DND-41 (cell line): Measurements from ENCODE around the gene SERPINE2.

Source experiments
- ATAC-seq: fragments of 200-7000 bp; cut with Tn5 transposase; 3 replicates; pipeline ENCODE4 v1.9.1; 2021; ENCODE audit warnings: low read depth; ENCODE audit not compliant: insufficient read depth
- DNase-seq: peaks from one replicate; pipeline ENCODE4 v3.0.0-alpha.2; 2020
- H2AFZ ChIP-seq: 2 replicates; pipeline ENCODE4 v1.6.0; 2012; ENCODE audit warnings: low read depth, low read length
- H3K27ac ChIP-seq: 2 replicates; pipeline ENCODE4 v1.5.1; 2012; ENCODE audit warnings: low read length, inconsistent platforms
- H3K27me3 ChIP-seq: fragments of 200-600 bp; sonication (generic); 2 replicates; pipeline ENCODE4 v1.6.0; 2012; ENCODE audit warnings: low read length, mild to moderate bottlenecking, inconsistent platforms; ENCODE audit not compliant: insufficient read depth, poor library complexity
- H3K36me3 ChIP-seq: 2 replicates; pipeline ENCODE4 v1.5.1; 2012; ENCODE audit warnings: low read length, inconsistent platforms; ENCODE audit not compliant: insufficient read depth
- H3K4me1 ChIP-seq: 2 replicates; pipeline ENCODE4 v1.5.1; 2012; ENCODE audit warnings: mild to moderate bottlenecking, low read length; ENCODE audit not compliant: insufficient read depth
- H3K4me2 ChIP-seq: 2 replicates; pipeline ENCODE4 v1.6.0; 2012; ENCODE audit warnings: mild to moderate bottlenecking, moderate library complexity, low read length, inconsistent platforms; ENCODE audit not compliant: insufficient read depth
- H3K4me3 ChIP-seq, 2 experiments: fragments of 200-600 bp in 1 of 2; shearing (Covaris generic) in 1 of 2; 2 replicates each; pipeline ENCODE4 v1.5.1; 2012 to 2016; ENCODE audit warnings: inconsistent platforms in 2 of 2, low read length in 2 of 2, mild to moderate bottlenecking in 2 of 2, low read depth in 1 of 2, moderate library complexity in 1 of 2
- H3K79me2 ChIP-seq: 2 replicates; pipeline ENCODE4 v1.6.0; 2012; ENCODE audit warnings: low read length, inconsistent platforms; ENCODE audit not compliant: insufficient read depth
- H3K9ac ChIP-seq: 2 replicates; pipeline ENCODE4 v1.6.0; 2012; ENCODE audit warnings: low read depth, mild to moderate bottlenecking, inconsistent platforms, low read length, moderate library complexity
- H3K9me3 ChIP-seq: 2 replicates; pipeline ENCODE4 v1.5.1; 2012; ENCODE audit warnings: low read length, moderate library complexity, mild to moderate bottlenecking, inconsistent platforms; ENCODE audit not compliant: insufficient read depth, severe bottlenecking
- H4K20me1 ChIP-seq: 2 replicates; pipeline ENCODE4 v1.6.0; 2012; ENCODE audit warnings: low read length; ENCODE audit not compliant: insufficient read depth
- CTCF ChIP-seq: IDR thresholded peaks from 2 replicates; pipeline ENCODE4 v1.5.1; 2012; ENCODE audit warnings: borderline replicate concordance, low read length, moderate library complexity, mild to moderate bottlenecking; ENCODE audit not compliant: poor library complexity, severe bottlenecking; ENCODE audit errors: extremely low read depth
- EZH2 ChIP-seq: IDR thresholded peaks from 3 replicates; pipeline ENCODE4 v1.6.1; 2012; ENCODE audit warnings: borderline replicate concordance, low read depth, mild to moderate bottlenecking, moderate library complexity, low read length, inconsistent platforms; ENCODE audit not compliant: severe bottlenecking

SERPINE2 gene

GRCh38 chr2:224038049-224038829 lies 847 bp downstream of the SERPINE2 start:
- H3K27ac ChIP-seq: no peak overlapping the region
- TF ChIP-seq CTCF (no peak), EZH2 (peak; percentile 80)
- H3K9me3 ChIP-seq: no peaks in the 10 kb centered on the region
- peaks cover 15% of the 10 kb centered on the region for H3K4me1 ChIP-seq
- DNase-seq (peak; percentile 11), ATAC-seq (peak; percentile 53)
- H3K4me2 ChIP-seq: peak overlapping the region; percentile 82
- H3K36me3 ChIP-seq: no peaks in the 10 kb centered on the region
- peak overlapping the region; percentile 13; the same call in 1 of the 2 replicates for H2AFZ ChIP-seq
- H3K9ac ChIP-seq: peak overlapping the region; percentile 35; the same call in 1 of the 2 replicates
- no peaks in the 10 kb centered on the region for H3K79me2 ChIP-seq
- H3K4me3 ChIP-seq: peak overlapping the region; percentile 17 to 49; a peak in 3 of 4 replicates
- peaks cover 56% of the 10 kb centered on the region for H3K27me3 ChIP-seq
- peaks cover 8% of the 10 kb centered on the region; the same call in 1 of the 2 replicates for H4K20me1 ChIP-seq

GRCh38 chr2:224036731-224037361 lies 2.2 kb downstream of the SERPINE2 start:
- DNase-seq (no peak), ATAC-seq (no peak)
- Histone ChIP-seq H3K4me2 (no peak overlapping the region), H4K20me1 (peaks cover 8% of the 10 kb centered on the region; the same call in 1 of the 2 replicates), H3K36me3 (no peaks in the 10 kb centered on the region), H3K4me3 (no peak overlapping the region), H3K27me3 (peaks cover 57% of the 10 kb centered on the region), H3K9me3 (no peaks in the 10 kb centered on the region), H3K9ac (no peak overlapping the region), H3K27ac (no peak overlapping the region), H3K4me1 (peaks cover 15% of the 10 kb centered on the region), H2AFZ (no peak overlapping the region), H3K79me2 (no peaks in the 10 kb centered on the region)
- TF ChIP-seq CTCF (no peak), EZH2 (no peak)

- Histone ChIP-seq H3K36me3 (no peaks in the 10 kb centered on the region), H3K79me2 (no peaks in the 10 kb centered on the region), H3K9ac (no peak overlapping the region), H2AFZ (no peak overlapping the region), H3K4me2 (no peak overlapping the region), H3K4me1 (peaks cover 10% of the 10 kb centered on the region), H3K4me3 (no peak overlapping the region), H3K27ac (no peak overlapping the region), H3K9me3 (no peaks in the 10 kb centered on the region), H4K20me1 (peaks cover 8% of the 10 kb centered on the region; the same call in 1 of the 2 replicates), H3K27me3 (peaks cover 34% of the 10 kb centered on the region)
- ATAC-seq (no peak), DNase-seq (no peak)
- TF ChIP-seq EZH2 (no peak), CTCF (no peak)
These were observed 5.1 kb downstream of the SERPINE2 start for GRCh38 chr2:224034017-224034416.
